ENCODE data around the gene IGFL4. TPM values are rescaled to one million over a fixed set of nuclear protein-coding genes. Genes with fewer than 3 reads are reported as not detected.

Gene IGFL4
- total and polyA plus RNA-seq, 2 of the 13 experiments (the other 11 are each of a cell fraction or from before 2014, with no cell fraction given) = 1.2 to 1.4 TPM

DNA sequence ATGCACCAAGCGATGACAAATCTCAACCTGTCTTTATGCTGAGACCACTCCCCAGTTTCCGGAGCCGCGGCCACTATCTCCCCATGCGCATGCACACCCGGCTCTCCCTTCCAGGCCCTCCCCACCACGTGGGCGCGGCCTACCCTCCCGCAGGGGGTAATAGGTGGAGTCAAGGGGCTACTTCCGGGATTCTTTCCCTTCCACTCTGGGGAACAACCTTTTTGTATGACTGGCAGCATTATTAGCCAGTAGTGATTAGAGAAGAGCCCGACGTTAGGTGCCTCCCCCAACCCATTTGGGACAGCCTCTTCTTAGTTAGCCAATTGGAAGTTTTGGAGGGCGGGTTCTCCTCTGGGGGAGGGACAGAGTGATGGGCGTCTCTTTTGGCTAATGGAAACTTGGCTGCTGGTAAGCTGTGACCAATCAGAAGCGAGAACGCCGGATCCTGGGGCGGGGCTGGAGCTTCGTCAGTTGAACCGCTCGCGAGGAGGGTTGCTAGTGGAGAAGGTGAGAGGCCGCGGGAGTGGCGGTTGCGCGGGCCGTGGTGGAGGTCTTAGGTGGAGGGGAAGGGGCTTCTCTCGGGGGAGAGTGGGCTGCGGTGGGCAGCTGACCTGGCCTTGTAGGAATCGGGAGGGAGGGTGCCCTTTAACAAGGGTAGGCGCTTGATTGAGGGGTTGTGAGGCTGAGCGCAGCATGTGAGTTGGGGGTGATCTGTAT, 45.6 kb downstream of the IGFL4 start, which contains the start of gene CCDC61 (continued):
- TF ChIP-seq, protein P1, sequence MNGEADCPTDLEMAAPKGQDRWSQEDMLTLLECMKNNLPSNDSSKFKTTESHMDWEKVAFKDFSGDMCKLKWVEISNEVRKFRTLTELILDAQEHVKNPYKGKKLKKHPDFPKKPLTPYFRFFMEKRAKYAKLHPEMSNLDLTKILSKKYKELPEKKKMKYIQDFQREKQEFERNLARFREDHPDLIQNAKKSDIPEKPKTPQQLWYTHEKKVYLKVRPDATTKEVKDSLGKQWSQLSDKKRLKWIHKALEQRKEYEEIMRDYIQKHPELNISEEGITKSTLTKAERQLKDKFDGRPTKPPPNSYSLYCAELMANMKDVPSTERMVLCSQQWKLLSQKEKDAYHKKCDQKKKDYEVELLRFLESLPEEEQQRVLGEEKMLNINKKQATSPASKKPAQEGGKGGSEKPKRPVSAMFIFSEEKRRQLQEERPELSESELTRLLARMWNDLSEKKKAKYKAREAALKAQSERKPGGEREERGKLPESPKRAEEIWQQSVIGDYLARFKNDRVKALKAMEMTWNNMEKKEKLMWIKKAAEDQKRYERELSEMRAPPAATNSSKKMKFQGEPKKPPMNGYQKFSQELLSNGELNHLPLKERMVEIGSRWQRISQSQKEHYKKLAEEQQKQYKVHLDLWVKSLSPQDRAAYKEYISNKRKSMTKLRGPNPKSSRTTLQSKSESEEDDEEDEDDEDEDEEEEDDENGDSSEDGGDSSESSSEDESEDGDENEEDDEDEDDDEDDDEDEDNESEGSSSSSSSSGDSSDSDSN (CRISPR knock-in tag; IDR thresholded peaks at IDR 0.05) = no peak
- no peak for TF ChIP-seq AKNA (CRISPR knock-in tag; IDR thresholded peaks at IDR 0.05; ENCODE audit: borderline replicate concordance)
- TF ChIP-seq ZNF292 (CRISPR knock-in tag; IDR thresholded peaks at IDR 0.05; ENCODE audit: borderline replicate concordance, low read depth) = no peak
- TF ChIP-seq ARHGAP35 (CRISPR knock-in tag; IDR thresholded peaks at IDR 0.05; ENCODE audit: borderline replicate concordance) = no peak
- no peak for TF ChIP-seq ZNF546 (CRISPR knock-in tag; conservative IDR thresholded peaks at IDR 0.05)
- TF ChIP-seq HDAC6 (IDR thresholded peaks at IDR 0.05; ENCODE audit: low read depth, low read length) = no peak
- TF ChIP-seq MBD4 (IDR thresholded peaks at IDR 0.05; ENCODE audit: borderline replicate concordance, low read length) = no peak
- no peak for TF ChIP-seq HOXA9 (CRISPR knock-in tag; IDR thresholded peaks at IDR 0.05; ENCODE audit: borderline replicate concordance)
- no peak for TF ChIP-seq PAX8 (CRISPR knock-in tag; IDR thresholded peaks at IDR 0.05; ENCODE audit: borderline replicate concordance)
- TF ChIP-seq ARID4A (CRISPR knock-in tag; IDR thresholded peaks at IDR 0.05; ENCODE audit: borderline replicate concordance) = peak; percentile 78; the same call in 1 of the 2 replicates
- no peak for TF ChIP-seq ZNF816 (CRISPR knock-in tag; IDR thresholded peaks at IDR 0.05; ENCODE audit: borderline replicate concordance)
- no peak for TF ChIP-seq PAF1 (CRISPR knock-in tag; IDR thresholded peaks at IDR 0.05)
- TF ChIP-seq ZNF709 (CRISPR knock-in tag; IDR thresholded peaks at IDR 0.05) = no peak
- TF ChIP-seq ZMAT5 (CRISPR knock-in tag; IDR thresholded peaks at IDR 0.05; ENCODE audit: borderline replicate concordance, low read depth) = no peak
- no peak for TF ChIP-seq NR2F1 (CRISPR knock-in tag; IDR thresholded peaks at IDR 0.05)
- TF ChIP-seq ZNF703 (CRISPR knock-in tag; IDR thresholded peaks at IDR 0.05; ENCODE audit: borderline replicate concordance) = no peak
